ENCODE measurements around the gene HRC.

DNA sequence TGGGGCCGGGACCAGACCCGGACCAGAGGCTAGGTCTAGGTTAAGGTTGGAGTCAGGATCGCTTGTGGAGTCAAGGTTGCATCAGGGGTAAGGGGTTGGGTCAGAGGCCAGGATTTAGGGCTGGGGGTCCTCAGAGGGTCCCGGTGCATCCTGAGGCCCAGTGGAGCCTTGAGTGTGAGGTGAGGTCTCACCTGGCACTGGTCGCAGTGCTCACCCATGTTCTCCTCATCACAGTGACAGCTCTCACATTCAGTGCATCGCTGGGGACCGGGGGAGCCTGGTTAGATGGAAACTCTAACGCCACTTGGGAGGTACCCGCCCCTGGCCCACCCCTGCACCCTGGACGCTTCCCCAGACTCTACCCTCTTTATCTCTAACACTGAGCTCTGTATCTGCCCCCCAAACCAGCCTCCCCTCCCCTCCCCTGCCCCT, 3.1 kb downstream of the HRC start:
- TF ChIP-seq, protein P1, sequence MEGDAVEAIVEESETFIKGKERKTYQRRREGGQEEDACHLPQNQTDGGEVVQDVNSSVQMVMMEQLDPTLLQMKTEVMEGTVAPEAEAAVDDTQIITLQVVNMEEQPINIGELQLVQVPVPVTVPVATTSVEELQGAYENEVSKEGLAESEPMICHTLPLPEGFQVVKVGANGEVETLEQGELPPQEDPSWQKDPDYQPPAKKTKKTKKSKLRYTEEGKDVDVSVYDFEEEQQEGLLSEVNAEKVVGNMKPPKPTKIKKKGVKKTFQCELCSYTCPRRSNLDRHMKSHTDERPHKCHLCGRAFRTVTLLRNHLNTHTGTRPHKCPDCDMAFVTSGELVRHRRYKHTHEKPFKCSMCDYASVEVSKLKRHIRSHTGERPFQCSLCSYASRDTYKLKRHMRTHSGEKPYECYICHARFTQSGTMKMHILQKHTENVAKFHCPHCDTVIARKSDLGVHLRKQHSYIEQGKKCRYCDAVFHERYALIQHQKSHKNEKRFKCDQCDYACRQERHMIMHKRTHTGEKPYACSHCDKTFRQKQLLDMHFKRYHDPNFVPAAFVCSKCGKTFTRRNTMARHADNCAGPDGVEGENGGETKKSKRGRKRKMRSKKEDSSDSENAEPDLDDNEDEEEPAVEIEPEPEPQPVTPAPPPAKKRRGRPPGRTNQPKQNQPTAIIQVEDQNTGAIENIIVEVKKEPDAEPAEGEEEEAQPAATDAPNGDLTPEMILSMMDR (IDR thresholded peaks at IDR 0.05), result no peak
- TF ChIP-seq POLR2A (IDR thresholded peaks at IDR 0.05), result no peak
